GM11168 (cell line): ENCODE results near the gene IRAK2.

ENCODE experiments used
- in situ Hi-C: fragments of 300-500 bp; cut with MboI; formaldehyde crosslinking; loops from one replicate; pipeline ENCODE4 v1.12.0; 2022; ENCODE audit warnings: low sequenced_read_pairs; ENCODE audit not compliant: unreplicated experiment

The IRAK2 gene

DNA sequence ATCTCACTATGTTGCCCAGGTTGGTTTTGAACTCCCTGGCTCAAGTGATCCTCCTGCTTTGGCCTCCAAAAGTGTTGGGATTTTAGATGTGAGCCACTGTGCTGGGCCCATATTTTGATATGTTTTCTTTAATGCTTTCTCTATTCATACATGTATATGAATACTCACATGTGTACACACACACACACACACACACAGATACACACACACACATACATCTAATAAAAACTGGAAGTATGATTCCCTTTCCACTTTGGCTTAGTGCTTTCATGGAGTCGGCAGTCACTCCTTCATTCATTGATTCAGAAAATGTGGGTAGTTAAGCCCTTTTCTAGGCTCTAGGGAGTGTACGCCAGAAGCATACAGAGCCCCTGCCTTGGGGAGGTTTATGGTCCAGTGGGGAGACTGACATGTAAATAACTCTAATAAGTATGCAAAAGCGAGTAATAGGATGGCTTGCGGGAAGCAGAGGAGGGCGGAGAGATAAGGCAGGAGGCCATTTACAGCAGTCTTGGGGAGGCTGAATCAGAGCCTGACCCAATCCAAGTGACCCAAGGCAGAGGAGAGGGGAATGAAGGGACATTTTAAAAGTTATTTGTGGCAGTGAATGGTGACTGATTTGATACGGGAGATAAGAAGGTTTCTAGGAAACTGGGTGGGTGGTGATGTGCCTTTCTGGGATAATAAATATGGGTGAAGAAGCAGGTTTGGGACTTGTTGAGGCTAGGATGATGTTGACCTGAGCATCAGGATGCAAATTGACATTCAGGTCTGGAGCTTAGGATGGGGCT lies 51.1 kb downstream of the IRAK2 start:
- in situ Hi-C loops = no loop called here

DNA sequence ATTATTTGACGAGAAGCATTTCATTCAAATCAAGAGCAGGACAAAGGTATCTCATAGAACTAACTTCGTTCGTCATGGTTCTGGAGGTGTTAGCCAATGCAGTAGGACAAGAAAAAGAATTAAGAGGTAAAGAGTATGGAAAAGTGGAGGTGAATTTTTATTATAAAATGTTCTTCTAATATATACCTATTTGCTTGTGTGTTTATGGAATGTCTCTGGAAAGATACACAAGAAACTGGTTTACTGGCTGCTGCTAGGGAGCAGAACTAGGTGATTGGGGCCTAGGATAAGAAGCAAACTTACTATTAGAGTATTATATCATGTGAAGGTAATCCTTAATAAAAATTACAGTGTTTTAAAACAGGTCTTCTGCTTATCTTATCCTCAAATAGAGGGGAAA lies 52.6 kb downstream of the IRAK2 start:
- in situ Hi-C loops = no loop called here

DNA sequence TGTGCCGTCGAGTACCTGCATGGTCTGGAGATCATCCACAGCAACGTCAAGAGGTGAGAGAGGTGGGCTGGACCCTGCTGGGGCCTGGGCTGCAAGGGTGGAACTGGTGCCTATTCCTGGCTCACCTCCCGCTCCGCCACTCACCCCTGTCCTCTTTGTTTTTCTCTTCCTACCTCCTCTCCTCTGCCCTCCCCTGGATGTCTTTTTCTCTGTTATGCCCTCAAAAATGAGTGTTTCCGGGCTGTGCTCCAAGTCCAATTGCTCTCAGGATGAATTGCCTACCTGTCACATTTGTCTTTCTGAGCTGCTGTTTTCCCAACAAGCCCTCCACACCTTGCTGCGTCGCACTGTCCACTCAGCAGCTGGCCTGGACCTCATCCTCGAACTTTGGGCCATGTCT lies 55.0 kb downstream of the IRAK2 start:
- in situ Hi-C loops = no loop called here

DNA sequence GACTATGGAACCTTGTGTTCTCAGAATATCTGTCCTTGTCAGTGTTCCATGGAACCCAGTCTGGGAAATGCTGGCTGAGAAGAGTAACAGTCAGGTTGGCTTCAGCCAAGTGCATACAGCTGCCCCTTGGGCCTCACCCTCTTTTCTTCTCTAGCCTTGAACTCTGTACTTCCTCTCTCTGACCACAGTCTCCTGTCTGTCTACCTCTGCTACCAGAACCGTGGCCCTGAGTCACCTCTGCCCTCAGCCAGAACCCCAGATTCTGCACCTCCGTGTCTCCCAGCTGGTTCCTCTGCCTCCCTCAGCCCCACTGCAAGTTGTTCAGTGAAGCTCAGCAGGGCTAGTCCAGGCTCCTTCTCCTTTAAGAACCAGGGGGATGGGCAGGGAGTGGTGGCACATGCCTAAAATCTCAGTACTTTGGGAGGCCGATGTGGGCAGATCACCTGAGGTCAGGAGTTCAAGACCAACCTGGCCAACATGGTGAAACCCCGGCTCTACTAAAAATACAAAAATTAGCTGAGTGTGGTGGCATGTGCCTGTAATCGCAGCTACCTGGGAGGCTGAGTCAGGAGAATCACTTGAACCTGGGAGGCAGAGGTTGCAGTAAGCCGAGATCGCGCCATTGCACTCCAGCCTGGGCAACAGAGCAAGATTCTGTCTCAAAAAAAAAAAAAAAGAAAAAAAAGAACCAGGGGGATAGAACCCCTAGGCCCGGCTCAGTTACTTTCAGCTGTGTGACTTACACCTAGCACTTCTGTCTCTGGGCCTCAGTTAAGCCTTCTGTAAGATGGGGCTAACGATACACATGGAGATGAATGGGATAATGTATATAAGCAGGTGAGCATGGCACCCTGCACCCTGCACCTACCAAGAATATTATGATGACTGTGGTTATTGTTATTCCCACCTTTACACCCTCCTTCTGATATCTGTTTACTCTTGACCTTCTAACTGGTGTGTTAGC lies 59.2 kb downstream of the IRAK2 start:
- in situ Hi-C loops = no loop called here

DNA sequence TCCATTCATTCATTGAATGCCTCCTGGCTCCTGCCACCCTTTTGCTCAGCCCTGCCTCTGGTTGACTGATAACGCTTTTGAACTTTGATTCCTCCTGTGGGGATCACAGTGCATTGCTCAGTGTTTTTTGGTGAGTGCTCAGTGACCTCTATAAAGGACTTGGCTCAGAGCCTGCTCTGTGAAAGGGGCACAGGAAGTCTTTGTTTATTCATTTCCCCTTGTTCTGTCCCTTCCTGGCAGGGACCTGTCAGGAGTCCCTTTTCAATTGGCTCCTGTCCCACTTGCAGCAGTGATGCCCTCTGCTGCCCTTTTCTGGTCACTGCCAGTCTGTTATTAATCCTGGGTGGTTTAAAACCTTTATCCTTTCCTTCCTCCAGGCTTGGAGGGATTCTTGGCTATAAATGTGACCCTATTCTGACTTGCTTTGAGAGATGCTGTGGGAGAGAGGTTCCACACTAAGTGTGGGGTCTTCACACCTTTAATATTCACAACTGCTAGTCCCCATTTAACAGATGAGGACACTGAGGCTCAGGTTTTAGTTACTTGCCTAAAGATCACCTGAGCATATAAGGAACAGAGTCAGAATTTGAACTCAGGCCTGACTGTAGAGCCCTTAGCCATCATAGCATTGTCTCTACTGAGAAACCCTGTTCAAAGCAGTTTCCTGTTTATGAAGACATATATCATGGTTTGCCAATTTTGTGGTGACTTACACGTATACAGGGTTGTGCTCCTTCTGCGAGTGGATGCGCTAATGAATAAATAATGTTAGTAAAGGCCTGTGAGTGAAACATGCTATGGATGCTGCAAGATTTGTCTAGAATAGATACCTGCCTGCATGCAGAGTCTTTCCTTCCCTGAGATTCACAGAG lies 60.3 kb downstream of the IRAK2 start:
- in situ Hi-C loops = no loop called here

DNA sequence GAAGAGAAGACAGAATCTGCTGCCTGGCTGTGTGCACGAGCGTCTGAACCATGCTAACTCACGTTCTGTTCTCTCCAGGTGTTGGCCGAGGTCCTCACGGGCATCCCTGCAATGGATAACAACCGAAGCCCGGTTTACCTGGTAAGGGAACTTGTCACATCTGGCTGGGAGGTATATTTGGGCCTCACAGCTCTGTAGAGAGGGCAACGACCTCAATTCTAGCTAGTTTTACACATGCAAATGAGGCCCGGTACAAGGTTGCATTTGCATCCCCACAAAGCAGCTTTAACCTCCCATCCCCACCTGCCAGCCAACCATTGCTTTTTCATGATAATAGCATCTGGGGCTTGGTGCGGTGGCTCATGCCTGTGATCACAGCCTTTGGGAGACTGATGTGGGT lies 61.6 kb downstream of the IRAK2 start:
- in situ Hi-C loops = no loop called here

DNA sequence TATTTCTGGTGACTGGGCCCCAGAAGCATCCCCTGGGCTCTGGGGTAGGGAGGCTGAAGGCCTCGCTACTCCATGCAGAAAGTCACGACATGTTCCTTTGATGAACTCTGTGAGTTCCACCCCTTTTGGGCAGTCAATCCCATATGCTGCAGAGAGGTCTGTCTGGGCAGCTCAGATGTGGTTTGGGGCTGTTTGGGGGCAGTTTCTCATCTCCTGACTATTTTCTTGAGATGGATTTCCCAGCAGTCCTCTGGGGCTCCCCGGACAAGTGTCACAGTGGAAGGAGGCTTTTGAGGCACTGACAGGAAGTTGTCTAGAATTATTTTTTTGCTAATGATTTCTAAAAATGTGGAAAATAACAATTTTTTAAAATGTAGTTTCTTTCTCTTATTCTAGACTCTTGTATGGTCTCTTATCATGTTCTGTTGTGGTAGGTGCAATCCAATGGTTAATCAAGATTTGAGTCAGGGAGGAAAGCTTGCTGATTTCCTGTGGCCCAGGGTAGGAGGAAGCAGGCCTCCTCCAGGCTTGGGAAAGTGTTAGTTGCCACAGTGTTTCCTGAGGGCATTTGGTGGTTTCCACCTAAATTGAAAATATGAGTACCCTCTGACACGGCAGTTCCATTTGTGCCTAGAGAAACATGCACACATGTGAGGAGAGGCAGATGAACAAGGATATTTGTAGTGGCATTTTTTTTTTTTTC lies 63.7 kb downstream of the IRAK2 start:
- in situ Hi-C loops = no loop called here

DNA sequence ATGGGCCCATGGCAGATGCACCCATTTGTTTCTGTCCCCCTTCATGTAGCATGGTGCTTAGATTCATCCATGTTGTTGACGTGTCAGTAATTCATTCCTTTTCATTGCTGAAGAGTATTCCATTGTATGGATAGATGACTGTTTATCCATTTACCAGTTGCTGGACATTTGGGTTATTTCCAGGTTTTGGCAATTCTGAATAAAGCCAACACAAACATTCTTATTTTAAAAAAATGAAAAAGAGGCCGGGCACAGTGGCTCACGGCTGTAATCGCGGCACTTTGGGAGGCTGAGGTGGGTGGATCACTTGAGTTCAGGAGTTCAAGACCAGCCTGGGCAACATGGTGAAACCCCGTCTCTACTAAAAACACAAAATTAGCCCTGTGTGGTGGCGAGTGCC lies 64.9 kb downstream of the IRAK2 start:
- in situ Hi-C loops = no loop called here

DNA sequence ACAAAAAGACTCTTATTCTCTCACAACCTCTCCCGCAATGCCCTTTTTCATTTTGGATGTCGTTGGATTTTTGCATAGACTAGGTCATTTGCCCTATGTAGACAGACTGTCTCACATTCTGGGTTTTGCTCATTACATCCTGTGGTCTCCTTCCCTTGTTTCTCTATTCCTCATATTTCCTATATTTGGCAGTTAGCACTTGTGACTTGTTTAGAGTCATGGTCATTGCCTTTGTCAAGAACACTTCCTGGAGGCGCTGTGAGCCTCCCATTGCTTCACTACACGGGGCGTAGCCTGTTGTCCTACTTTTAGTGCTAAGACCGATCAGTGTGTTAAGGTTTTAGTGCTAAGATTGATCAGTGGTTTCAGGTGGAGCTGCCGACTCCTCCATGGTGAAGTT lies 67.4 kb downstream of the IRAK2 start:
- in situ Hi-C loops = no loop called here

DNA sequence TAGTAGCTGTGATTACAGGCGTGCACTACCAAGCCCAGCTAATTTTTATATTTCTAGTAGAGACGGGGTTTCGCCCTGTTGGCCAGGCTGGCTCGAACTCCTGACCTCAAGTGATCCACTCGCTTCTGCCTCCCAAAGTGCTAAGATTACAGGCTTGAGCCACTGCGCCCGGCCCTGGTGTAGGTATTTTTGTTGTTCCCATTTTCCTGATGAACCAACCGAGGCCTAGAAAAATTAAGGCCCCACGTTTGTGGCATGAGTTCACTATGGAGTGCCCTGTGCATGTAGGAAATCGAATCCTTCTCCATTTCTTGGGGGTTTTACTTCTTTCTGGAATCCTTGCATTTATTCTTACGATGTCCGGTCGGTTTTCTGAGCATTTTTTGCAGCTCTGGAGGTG lies 69.3 kb downstream of the IRAK2 start:
- in situ Hi-C loops = no loop called here

DNA sequence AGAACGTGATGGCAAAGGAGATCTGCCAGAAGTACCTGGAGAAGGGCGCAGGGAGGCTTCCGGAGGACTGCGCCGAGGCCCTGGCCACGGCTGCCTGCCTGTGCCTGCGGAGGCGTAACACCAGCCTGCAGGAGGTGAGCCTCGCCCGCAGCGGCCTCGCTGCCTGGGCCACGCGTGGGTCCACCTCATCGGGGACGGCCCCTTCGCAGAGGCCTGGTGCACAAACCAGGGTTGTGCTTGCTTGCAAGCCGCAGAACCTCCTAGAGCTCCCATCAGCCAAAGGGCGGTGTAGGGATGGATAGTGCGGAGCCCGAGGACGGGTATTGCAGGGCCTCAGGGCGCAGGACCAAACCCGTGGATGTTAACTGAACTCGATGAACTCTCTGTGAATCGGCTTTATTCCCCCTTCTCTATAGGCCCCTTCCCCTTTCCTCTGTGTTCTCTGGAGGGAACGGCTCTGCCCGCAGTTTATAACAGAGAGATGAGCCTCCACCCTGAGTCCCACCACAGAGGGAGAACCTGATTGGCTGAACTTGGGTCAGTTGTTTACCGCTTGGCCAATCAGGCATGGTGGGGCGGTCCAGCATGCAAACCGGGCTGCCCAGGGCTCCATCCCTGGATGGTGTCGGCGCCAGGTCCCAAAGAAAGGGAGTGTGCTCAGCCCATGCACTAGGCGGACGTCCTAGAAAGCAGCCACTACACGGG lies 70.0 kb downstream of the IRAK2 start:
- in situ Hi-C loops = no loop called here

DNA sequence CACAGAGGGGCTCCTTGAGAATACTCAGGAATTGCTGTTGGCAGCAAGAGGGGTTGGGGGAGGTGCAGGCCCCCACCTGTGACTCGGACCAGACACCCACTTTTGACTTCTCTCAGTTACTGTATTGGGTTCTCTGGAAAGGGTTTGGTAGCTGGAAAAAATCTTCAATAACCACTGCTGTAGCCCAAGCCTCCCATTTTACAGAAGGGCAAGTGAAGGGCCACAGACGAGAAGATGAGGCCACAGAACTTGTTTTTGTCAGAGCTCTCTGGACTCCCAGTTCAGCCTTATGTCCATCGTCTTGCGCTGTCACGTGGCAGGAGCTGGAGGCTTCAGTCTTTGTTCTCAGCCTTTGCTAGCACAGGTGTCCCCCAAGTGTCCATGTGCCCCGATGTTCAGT lies 70.8 kb downstream of the IRAK2 start:
- in situ Hi-C loops = no loop called here

DNA sequence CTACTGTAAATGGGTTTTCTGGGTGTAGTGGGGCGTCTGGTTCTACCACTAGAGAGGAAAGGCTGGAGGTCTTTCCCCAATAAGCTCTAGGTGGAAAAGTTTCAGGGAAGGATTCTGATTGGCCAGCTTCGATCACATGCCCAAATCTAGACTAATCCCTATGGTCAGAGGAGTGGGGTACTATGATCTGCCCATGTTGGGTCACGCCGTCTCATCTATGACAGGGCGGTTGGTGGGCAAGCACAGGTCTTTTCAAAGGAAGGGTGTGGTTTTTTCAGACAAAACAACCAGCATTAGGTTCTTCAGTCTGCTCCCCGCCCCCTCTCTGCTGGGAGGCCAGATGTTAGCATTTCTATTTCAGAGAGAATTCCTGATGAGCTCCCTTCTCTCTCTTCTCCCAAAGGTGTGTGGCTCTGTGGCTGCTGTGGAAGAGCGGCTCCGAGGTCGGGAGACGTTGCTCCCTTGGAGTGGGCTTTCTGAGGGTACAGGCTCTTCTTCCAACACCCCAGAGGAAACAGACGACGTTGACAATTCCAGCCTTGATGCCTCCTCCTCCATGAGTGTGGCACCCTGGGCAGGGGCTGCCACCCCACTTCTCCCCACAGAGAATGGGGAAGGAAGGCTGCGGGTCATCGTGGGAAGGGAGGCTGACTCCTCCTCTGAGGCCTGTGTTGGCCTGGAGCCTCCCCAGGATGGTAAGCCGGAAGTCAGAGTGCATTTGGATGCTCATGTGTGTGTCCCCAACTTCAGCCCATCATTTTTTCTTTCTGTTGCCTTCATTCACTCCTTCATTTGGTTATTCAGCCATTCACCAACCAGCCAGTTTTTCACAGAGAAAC lies 73.8 kb downstream of the IRAK2 start:
- in situ Hi-C loops = no loop called here

DNA sequence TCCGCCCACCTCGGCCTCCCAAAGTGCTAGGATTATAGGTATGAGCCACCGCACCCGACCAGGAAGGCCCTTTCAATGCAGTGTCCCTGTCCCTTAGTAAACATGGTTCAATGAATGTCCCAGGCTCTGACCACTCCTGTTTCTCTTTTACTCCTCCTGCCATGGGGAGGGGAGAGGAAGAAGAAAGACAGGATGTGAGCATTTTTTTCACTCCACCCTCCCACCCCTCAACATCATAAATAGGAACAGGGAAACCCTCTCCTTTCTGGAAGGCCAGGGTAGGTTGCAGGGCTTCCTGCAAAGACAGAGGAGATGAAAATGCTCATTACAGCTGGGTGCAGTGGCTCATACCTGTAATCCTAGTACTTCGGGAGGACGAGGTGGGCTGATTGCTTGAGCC lies 76.1 kb downstream of the IRAK2 start:
- in situ Hi-C loops = no loop called here

DNA sequence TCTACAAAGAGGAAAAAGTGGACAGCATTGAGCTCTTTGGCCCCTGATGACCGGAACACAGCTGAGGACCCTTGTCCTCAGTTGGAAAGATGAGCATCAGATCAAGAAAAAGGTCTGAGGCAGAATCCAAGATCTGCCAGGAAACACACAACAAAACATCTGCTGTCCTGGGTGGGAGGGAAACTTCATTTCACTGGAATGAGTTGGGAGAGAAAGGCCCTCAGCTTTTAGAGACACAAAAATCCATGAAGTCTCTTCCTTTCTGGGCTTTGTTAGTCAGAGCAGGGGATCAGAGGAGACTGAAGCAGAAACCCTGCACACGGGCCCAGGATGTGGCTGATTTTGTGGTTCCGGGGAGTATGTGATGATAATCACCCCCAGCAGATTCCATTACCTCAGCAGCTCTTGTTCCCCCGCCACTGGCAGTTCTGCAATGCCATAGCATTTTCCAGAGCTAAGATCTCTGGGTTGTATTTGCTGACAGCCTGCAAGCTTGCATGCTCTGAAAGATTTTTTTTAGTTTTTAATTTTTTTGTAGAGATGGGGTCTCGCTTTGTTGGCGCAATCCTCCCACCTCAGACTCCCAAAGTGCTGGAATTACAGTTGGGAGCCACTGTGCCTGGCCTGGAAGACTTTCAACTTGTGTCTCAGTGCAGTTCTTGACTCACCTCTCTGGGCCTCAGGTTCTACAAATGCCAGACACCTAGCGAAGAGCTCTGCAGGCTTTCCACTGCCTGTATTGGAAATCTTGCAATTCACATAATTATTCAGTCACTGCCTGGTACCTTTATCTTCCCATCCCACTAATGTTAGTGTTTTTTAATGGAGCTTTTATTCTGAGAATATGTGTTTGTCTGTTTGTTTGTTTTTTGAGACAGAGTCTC lies 77.7 kb downstream of the IRAK2 start:
- in situ Hi-C loops = no loop called here

DNA sequence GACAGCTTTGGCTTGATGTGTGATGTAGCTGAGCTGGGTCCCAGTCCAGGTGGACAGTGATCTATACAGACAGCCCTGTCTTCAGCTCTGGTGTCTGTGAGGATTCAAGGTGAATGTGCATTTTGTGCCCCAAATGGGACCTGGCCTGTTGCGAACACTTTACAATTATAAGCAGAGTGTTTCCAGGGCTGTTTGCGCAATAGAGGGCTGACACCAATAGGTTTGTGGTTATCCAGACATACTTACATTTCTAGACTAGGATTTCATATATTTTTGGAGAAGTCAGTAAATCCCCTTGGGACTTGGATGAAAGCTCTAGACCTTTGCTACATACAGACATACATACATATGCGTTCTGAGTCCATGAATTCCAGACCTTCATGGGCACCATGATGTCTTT lies 79.3 kb downstream of the IRAK2 start:
- in situ Hi-C loops = no loop called here

DNA sequence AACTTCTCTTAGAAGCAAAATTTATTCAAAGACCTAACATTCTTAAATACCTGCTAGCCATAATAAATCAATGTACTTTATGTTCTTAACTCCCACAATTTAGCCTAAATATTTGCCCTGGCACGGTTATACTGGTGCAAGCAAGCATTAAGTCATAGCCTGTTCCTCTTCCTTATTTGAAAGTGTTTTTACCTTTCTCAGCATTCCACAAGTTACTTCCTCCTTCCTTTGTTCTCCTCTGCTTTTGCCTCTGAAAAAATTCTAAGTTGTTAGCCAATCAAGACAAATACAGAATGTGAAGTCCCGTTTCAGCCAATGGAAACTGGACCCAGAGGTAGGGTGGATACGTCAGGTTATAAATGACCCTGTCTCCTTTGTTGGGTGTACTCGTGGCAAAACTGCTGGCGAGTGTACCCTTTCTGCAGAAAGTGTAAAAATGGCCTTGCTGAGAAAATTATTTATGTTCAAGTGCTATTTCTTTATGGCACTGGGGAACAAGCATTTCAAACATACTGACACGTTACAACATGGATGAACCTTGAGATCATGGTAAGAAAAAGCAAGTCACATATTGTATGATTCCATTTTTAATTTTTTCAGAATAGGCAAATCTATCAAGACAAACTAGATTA lies 80.5 kb downstream of the IRAK2 start:
- in situ Hi-C loops = no loop called here
